ENCODE results near the gene PHYKPL. TPM values are rescaled to one million over a fixed set of nuclear protein-coding genes. Genes with fewer than 3 reads are reported as not detected.
"Not testable (repeated sequence)": the region's sequence is repeated elsewhere in the genome, so short reads cannot be mapped to it uniquely, and the experiment has no call there.

The PHYKPL gene
- total and polyA plus RNA-seq, 7 donors = 26.0 to 121 (median 47.6) TPM

- no peak overlapping the region for H3K4me3 ChIP-seq
- H3K36me3 ChIP-seq = no peaks in the 10 kb centered on the region
- WGBS, 2 donors = 78 to 84% methylated on average over 15 of the region's 15 CpGs
- H3K4me1 ChIP-seq = no peaks in the 10 kb centered on the region
- intact Hi-C loops (cut with DNase I) = no loop called here
- H3K9me3 ChIP-seq = no peaks in the 10 kb centered on the region
- DNase-seq = no peak
- TF ChIP-seq CTCF (IDR thresholded peaks at IDR 0.05) = no peak
- no peak for TF ChIP-seq POLR2A (IDR thresholded peaks at IDR 0.05)
- TF ChIP-seq POLR2AphosphoS5 (IDR thresholded peaks at IDR 0.05) = no peak
- TF ChIP-seq EP300 (IDR thresholded peaks at IDR 0.05) = no peak
- no peaks in the 10 kb centered on the region for H3K27me3 ChIP-seq
- H3K27ac ChIP-seq = peak overlapping the region in 2 of 4 donors; percentile 7 to 49
Observed at GRCh38 chr5:178241688-178242231, 9.2 kb upstream of the PHYKPL start.

GRCh38 chr5:178241231-178241663 lies 8.6 kb upstream of the PHYKPL start:
- TF ChIP-seq POLR2A (IDR thresholded peaks at IDR 0.05) (no peak), EP300 (IDR thresholded peaks at IDR 0.05) (no peak), CTCF (IDR thresholded peaks at IDR 0.05) (no peak), POLR2AphosphoS5 (IDR thresholded peaks at IDR 0.05) (no peak)
- peak overlapping the region in 2 of 4 donors; percentile 7 to 49 for H3K27ac ChIP-seq
- 49 to 76% methylated on average over 8 of the region's 8 CpGs for WGBS, 2 donors

GRCh38 chr5:178240766-178241165 lies 8.2 kb upstream of the PHYKPL start:
- 52 to 84% methylated on average over 9 of the region's 9 CpGs for WGBS, 2 donors
- no peak for DNase-seq
- intact Hi-C loops (cut with DNase I) = no loop called here
- Histone ChIP-seq H3K36me3 (no peaks in the 10 kb centered on the region), H3K27ac (peak overlapping the region in 2 of 4 donors; percentile 26 to 49), H3K4me1 (no peaks in the 10 kb centered on the region), H3K9me3 (no peaks in the 10 kb centered on the region), H3K27me3 (no peaks in the 10 kb centered on the region), H3K4me3 (no peak overlapping the region)
- TF ChIP-seq EP300 (IDR thresholded peaks at IDR 0.05) (no peak), POLR2A (IDR thresholded peaks at IDR 0.05) (no peak), POLR2AphosphoS5 (IDR thresholded peaks at IDR 0.05) (no peak), CTCF (IDR thresholded peaks at IDR 0.05) (no peak)

More at GRCh38 chr5:178241231-178241663, 8.6 kb upstream of the PHYKPL start:
- Histone ChIP-seq H3K9me3 (no peaks in the 10 kb centered on the region), H3K36me3 (no peaks in the 10 kb centered on the region), H3K27me3 (no peaks in the 10 kb centered on the region), H3K4me1 (no peaks in the 10 kb centered on the region), H3K4me3 (no peak overlapping the region)
- DNase-seq = no peak
- intact Hi-C loops (cut with DNase I) = no loop called here

- Histone ChIP-seq H3K36me3 (no peaks in the 10 kb centered on the region), H3K27ac (peak overlapping the region in 2 of 4 donors; percentile 26 to 49), H3K4me3 (no peak overlapping the region), H3K27me3 (no peaks in the 10 kb centered on the region), H3K4me1 (no peaks in the 10 kb centered on the region), H3K9me3 (no peaks in the 10 kb centered on the region)
- WGBS, 2 donors = 79 to 91% methylated on average over 19 of the region's 19 CpGs
- TF ChIP-seq CTCF (IDR thresholded peaks at IDR 0.05) = no peak
- TF ChIP-seq POLR2AphosphoS5 (IDR thresholded peaks at IDR 0.05) = no peak
- no peak for TF ChIP-seq EP300 (IDR thresholded peaks at IDR 0.05)
- no peak for TF ChIP-seq POLR2A (IDR thresholded peaks at IDR 0.05)
- intact Hi-C loops (cut with DNase I) = no loop called here
- no peak for DNase-seq
Observed at GRCh38 chr5:178240341-178240741, 7.7 kb upstream of the PHYKPL start.

GRCh38 chr5:178239626-178240301 lies 7.2 kb upstream of the PHYKPL start:
- H3K27ac ChIP-seq = peak overlapping the region in 2 of 4 donors; percentile 26 to 49
- H3K9me3 ChIP-seq; DNase-seq; H3K4me3 ChIP-seq; intact Hi-C loops (cut with DNase I); H3K27me3 ChIP-seq; H3K36me3 ChIP-seq; H3K4me1 ChIP-seq: not testable (repeated sequence)
- 48 to 91% methylated on average over 16 of the region's 16 CpGs for WGBS, 2 donors
